ENCODE measurements around the gene CACNG3. TPM values are rescaled to one million over a fixed set of nuclear protein-coding genes. Genes with fewer than 3 reads are reported as not detected.

CACNG3 gene
- total RNA-seq, 2 experiments from 2014 or later: not detected

DNA sequence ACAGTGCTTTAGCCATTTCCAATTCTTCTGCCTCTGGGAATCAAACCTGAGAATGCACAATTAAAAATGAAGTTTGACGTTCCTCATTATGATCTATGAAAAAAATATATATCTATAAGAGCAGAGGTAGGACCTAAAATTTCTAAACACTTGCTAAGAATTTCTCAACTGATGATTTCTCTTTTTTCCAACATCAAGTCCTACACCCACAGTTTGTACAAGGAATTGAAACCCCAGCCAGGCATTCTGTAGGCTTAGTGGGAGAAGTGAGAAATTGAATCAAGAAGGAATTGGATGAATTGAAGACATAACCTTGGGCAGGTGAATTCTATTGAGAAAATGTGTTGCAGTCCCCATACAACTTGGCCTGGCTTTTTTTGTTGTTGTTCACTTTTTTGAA is 2.7 kb downstream of the CACNG3 start:
- Mint-ChIP-seq H3K4me3 (no peak overlapping the region), H3K27ac (no peak overlapping the region), H3K36me3 (no peaks in the 10 kb centered on the region), H3K4me1 (no peaks in the 10 kb centered on the region), H3K27me3 (peaks cover 64% of the 10 kb centered on the region), H3K9me3 (no peaks in the 10 kb centered on the region)
- DNase-seq: no peak

DNA sequence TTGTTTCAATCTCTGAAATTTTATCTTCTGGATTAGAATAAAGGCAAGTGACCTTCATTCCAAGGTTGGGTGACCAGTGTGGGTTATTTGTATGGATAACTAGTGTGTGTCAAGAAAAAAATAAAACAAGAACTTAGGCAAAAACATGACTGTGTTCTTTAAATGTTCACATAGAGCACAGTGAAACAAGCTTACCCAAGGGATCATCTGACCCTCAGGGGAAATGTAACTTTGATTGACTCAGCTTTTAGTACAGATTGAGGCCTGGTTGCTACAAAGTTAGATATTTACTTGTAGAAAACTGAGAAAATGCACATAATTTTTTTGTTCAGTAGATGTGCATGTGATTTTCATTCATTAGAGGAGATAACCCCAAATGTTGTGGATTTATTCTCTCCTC is 6.7 kb downstream of the CACNG3 start:
- Mint-ChIP-seq H3K36me3 (no peaks in the 10 kb centered on the region), H3K9me3 (no peaks in the 10 kb centered on the region), H3K27ac (no peak overlapping the region), H3K4me1 (no peaks in the 10 kb centered on the region), H3K4me3 (no peak overlapping the region), H3K27me3 (peaks cover 31% of the 10 kb centered on the region)
- DNase-seq: no peak

DNA sequence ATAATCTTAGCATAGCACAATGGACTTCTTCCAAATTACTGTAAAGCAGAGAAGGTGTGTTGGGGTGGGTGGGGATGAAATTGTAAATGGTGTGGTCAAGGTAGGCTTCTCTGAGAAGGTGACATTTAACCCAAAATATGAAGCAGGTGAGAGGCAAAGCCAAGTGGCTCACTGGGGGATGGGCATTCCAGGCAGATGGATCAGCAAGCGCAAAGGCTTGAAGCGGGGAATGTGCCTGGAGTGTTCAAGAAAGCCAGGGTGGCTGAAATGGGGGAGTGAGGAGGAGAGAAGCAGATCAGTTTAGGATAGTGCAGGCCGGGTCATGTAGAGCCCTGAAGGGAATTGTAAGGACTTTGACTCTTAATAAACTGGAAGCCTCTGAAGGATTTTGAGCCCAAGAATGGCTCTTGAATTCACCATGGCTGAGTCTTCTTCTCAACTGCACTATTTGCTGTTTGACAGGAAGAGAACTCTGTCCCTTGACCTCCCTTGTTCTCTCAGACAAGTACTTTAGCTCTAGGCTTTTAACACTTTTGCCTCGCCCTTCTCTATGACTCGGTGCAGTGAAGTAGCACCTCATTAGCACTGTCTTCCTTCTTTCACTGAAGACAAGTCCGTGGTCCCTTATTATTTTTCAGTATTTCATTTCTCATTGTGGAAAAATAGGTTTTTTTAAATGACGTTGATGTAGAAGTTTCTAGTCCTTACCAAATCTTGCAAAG is 14.7 kb downstream of the CACNG3 start:
- Mint-ChIP-seq H3K9me3 (no peaks in the 10 kb centered on the region), H3K4me3 (no peak overlapping the region), H3K4me1 (no peaks in the 10 kb centered on the region), H3K36me3 (no peaks in the 10 kb centered on the region), H3K27me3 (peaks cover 52% of the 10 kb centered on the region), H3K27ac (no peak overlapping the region)
- no peak for DNase-seq

DNA sequence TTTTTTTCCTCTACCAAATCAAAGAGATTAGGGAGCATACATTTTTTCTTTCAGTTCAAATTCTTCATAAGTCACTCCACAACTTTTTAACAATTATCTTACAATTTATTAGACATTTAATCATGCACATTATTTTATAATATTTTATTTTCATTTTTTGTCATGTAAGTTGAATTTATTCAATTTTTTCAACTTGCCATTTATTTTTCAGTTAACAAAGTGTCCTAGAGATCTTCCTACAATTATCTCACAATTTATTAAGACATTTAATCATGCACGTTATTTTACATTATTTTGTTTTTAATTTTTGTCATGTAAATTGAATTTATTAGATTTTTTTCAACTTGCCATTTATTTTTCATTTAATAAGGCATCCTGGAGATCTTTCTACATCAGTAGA is 16.2 kb downstream of the CACNG3 start:
- no peak overlapping the region for H3K4me3 Mint-ChIP-seq
- H3K27me3 Mint-ChIP-seq: peaks cover 63% of the 10 kb centered on the region
- no peak for DNase-seq
- H3K36me3 Mint-ChIP-seq: no peaks in the 10 kb centered on the region
- no peak overlapping the region for H3K27ac Mint-ChIP-seq
- H3K9me3 Mint-ChIP-seq: no peaks in the 10 kb centered on the region
- H3K4me1 Mint-ChIP-seq: no peaks in the 10 kb centered on the region

DNA sequence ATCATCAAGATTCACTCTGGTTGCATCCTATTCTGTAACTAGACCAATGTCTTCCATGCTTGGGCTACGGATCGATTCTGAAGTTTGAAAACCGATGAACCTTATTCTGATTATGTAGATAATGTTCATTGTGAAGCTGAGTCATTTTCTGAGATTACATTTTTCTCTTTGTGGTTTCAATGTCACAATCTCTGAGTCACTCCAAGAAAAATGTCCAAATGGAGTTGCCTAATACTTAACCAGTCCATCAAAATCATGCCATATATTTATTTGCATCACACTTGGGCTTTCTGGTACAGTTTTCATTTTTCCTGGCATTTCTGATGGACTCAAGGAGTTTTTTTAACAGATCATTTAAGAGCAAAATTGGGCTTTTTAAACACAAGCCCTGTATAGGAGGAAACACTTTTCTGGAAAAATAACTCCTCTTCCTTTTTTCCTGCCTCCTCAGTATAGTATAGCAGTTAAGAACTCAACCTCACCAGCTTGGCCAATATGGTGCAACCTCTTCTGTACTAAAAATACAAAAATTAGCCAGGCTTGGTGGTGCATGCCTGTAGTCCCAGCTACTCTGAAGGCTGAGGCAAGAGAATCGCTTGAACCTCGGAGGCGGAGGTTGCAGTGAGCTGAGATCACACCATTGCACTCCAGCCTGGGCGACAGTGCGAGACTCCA is 17.5 kb downstream of the CACNG3 start:
- H3K9me3 Mint-ChIP-seq: no peaks in the 10 kb centered on the region
- DNase-seq: no peak
- H3K27me3 Mint-ChIP-seq: peaks cover 57% of the 10 kb centered on the region
- no peak overlapping the region for H3K4me3 Mint-ChIP-seq
- no peaks in the 10 kb centered on the region for H3K4me1 Mint-ChIP-seq
- no peaks in the 10 kb centered on the region for H3K36me3 Mint-ChIP-seq
- no peak overlapping the region for H3K27ac Mint-ChIP-seq

DNA sequence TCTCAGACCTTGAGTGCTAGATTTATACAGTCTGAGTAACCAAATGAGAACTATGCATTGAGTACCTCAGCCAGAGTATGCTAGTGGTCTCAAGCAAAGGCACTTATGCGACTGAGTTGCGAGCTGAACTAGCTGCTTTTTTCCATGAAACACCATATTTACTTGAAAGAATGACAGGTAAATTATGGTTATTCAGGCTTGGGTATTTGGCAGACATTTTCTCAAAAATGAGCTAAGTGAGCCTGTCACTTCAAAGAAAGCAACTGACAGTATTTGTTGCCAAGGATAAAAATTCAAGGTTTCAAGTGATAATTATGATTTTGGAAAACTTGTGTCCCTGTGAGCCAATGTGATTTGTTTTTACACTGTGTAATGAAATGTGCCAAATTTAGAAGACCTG is 19.3 kb downstream of the CACNG3 start:
- H3K27me3 Mint-ChIP-seq: peaks cover 42% of the 10 kb centered on the region

DNA sequence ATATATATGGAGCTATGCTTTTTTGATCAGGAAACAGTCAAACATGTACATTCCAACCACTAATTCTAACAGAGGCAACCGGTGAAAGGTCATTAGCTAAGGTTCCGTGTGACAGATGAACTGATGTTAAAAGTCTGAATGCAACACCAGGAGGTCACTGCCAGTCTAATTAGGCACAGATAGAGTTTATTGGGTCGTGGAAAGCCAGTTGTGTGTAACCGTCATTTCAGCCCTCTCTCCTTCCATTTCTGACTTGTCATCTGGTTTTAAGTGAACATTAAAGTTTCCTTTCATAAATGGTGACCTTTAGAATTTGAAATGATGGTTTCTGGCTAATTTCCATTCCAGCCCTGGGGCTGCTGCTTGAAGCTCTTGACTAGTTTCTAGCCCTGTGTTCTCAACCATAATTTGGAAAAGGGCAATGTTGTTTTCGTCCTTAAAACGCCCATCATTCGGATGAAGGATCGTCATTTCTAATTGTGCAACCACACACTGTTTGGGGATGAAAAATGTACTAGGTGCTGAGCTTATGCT is 23.9 kb downstream of the CACNG3 start:
- no peaks in the 10 kb centered on the region for H3K36me3 Mint-ChIP-seq
- no peaks in the 10 kb centered on the region for H3K4me1 Mint-ChIP-seq
- H3K4me3 Mint-ChIP-seq: no peak overlapping the region
- H3K9me3 Mint-ChIP-seq: no peaks in the 10 kb centered on the region
- no peak overlapping the region for H3K27ac Mint-ChIP-seq
- peaks cover 32% of the 10 kb centered on the region for H3K27me3 Mint-ChIP-seq
- no peak for DNase-seq

More for the DNA sequence above, 19.3 kb downstream of the CACNG3 start:
- DNase-seq: no peak
- no peak overlapping the region for H3K4me3 Mint-ChIP-seq
- H3K36me3 Mint-ChIP-seq: no peaks in the 10 kb centered on the region
- no peak overlapping the region for H3K27ac Mint-ChIP-seq
- H3K9me3 Mint-ChIP-seq: no peaks in the 10 kb centered on the region
- H3K4me1 Mint-ChIP-seq: no peaks in the 10 kb centered on the region

DNA sequence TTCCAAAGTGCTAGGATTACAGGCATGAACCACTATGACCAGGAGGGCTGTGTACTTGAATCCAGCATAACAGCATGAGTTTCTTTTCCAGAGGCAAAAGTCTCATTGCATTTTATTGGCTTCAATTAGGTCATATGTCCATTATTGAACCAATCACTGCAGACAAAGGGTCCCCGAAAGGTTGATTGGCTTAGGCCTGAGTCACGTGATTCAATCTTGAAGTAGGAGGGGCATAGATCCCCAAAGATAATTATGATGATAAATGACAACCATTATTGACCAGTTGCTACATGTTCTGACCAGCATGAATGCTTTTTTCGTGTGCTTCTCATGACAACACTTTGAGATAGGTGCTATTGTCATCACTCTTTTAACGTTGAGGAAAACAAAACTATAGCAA is 25.3 kb downstream of the CACNG3 start:
- Mint-ChIP-seq H3K4me3 (no peak overlapping the region), H3K4me1 (no peaks in the 10 kb centered on the region), H3K27me3 (peaks cover 29% of the 10 kb centered on the region), H3K27ac (no peak overlapping the region), H3K36me3 (no peaks in the 10 kb centered on the region), H3K9me3 (no peaks in the 10 kb centered on the region)
- no peak for DNase-seq

DNA sequence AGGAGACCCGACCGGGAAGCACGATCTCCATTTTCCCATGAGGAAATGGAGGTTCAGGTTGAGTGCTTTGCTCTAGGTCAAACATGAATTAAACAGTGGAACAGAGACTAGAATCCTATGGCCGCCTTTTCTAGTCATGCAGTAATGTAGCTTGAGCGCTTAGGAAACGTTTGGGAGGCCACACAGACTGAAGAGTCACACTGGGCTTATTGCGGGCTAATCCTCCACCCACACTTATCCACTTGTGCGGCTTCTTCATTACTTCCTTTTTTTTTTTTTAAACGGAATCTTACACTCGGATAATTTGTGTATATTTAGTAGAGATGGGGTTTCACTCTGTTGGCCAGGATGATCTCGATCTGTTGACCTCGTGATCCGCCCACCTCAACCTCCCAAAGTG is 26.0 kb downstream of the CACNG3 start:
- H3K4me1 Mint-ChIP-seq: no peaks in the 10 kb centered on the region
- no peaks in the 10 kb centered on the region for H3K9me3 Mint-ChIP-seq
- H3K4me3 Mint-ChIP-seq: no peak overlapping the region
- DNase-seq: no peak
- no peak overlapping the region for H3K27ac Mint-ChIP-seq
- H3K27me3 Mint-ChIP-seq: peaks cover 22% of the 10 kb centered on the region
- no peaks in the 10 kb centered on the region for H3K36me3 Mint-ChIP-seq

DNA sequence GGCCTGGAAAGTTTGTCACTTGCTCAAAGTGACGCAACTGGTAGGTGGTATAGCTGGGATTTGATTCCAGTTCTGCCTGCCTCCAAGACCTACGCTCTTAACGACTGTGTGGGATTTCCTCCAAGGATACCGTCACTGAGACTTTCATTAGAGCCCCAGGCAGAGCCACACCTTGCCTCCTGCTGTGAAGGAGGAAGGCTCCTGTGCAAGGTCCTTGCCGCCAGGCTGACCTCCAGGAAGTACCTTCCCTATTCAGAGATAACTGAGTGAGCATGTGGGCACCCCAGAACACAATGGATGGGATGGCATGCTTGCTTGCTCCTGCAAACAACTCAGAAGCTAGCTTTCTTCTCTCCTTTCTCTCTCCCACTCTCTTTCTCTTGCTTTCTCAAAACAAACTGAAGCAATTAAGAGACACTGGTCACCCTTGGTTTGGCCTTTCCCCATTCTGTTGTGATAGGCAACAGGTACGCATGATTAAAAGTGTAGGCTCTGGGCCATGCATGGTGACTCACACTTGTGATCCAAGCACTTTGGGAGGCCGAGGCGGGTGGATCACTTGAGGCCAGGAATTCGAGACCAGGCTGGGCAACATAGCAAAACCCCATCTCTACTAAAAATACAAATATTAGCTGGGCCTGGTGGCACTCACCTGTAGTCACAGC is 30.7 kb downstream of the CACNG3 start:
- Mint-ChIP-seq H3K27me3 (peaks cover 21% of the 10 kb centered on the region), H3K36me3 (no peaks in the 10 kb centered on the region), H3K4me3 (no peak overlapping the region), H3K27ac (no peak overlapping the region), H3K9me3 (no peaks in the 10 kb centered on the region), H3K4me1 (no peaks in the 10 kb centered on the region)
- DNase-seq: no peak

DNA sequence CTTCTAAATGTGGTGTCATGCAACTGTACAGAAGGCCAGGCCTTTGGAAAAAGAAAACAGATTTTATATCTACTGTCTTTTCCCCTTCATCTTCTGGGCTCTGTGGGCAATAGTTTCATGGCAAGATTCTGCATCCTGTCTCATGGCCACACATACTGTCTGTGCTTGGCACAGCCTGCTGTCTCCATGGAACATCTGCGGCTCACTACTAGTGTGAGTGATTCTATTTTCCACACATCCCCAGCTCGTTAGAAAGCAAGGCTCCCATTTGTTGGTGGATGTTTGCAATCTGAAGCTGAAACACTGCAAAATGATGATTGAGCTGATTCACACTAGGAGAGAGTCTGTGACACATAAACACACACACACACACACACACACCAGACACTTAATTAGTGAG is 32.4 kb downstream of the CACNG3 start:
- no peaks in the 10 kb centered on the region for H3K4me1 Mint-ChIP-seq
- no peaks in the 10 kb centered on the region for H3K36me3 Mint-ChIP-seq

DNA sequence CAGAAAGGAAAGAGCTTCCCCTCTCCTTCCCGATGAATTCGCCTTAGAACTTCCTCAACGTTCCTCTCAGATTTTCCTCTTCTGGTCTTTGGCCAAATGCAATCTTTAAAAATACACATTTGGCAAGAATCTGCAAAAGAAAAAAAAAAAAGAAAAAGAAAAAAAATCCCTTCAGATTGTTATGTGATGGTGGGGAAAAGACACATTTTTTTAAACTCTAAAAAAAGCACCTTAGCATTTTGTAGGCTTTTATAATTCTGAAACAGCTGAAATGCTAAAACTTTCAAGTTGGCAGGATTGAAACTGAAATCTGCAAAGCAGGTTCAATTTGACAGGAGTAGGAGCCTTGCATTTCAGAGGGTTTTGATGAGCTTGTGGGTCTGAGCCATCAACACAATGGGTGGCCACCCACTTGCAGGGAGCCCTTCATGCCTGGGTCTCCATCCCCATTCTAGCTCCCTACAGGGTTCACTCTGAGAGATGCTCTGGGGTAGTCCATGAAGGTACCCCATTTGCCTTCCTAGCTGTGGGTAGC is 33.1 kb downstream of the CACNG3 start:
- H3K27ac Mint-ChIP-seq: no peak overlapping the region
- DNase-seq: no peak
- no peaks in the 10 kb centered on the region for H3K9me3 Mint-ChIP-seq
- no peaks in the 10 kb centered on the region for H3K4me1 Mint-ChIP-seq
- peaks cover 28% of the 10 kb centered on the region for H3K27me3 Mint-ChIP-seq
- no peaks in the 10 kb centered on the region for H3K36me3 Mint-ChIP-seq
- no peak overlapping the region for H3K4me3 Mint-ChIP-seq

More for the DNA sequence above, 32.4 kb downstream of the CACNG3 start:
- no peak for DNase-seq
- H3K27me3 Mint-ChIP-seq: peaks cover 26% of the 10 kb centered on the region
- H3K27ac Mint-ChIP-seq: no peak overlapping the region
- no peak overlapping the region for H3K4me3 Mint-ChIP-seq
- H3K9me3 Mint-ChIP-seq: no peaks in the 10 kb centered on the region

DNA sequence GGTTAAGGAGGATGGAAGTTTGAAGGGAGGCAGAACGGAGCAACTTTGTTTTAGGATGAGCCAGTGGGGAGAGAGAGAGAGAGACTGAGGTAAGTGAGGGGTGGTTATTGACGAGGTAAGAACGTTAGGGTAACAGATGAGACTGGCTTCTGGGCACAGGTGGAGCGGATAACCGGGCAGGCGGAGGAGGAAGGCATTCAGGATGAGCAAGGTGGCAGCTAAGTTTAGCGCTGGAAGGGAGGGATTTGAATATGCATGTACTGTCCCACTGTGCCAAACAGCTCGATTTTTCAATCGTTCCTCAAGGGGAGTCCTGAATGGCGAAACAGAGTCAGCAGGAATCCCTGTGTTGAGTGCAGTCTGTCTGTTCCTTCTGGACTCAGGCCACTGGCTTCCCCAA is 35.8 kb downstream of the CACNG3 start:
- Mint-ChIP-seq H3K27me3 (peaks cover 25% of the 10 kb centered on the region), H3K4me1 (no peaks in the 10 kb centered on the region), H3K36me3 (no peaks in the 10 kb centered on the region), H3K9me3 (no peaks in the 10 kb centered on the region), H3K27ac (no peak overlapping the region), H3K4me3 (no peak overlapping the region)
- no peak for DNase-seq

DNA sequence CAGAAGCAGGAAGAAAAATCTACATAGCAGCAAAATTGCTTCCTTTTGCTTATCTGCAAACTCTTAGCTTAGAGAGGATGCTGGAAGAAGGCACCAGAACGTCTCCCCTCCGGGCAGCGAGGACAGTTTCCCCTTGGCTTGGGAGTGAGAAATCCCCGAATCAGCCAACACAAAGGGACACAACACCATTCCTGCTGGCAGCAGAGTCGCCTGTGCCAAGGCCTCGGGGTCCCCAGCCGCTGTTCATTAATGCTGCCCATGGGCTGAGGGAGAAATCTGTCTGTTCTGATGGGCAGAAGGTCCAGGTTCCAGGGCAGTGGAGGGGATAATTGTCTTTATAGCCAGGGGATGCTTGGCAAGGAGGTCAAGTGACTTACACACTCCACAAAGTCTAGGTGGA is 38.0 kb downstream of the CACNG3 start:
- H3K9me3 Mint-ChIP-seq: no peaks in the 10 kb centered on the region
- no peak overlapping the region for H3K4me3 Mint-ChIP-seq
- H3K36me3 Mint-ChIP-seq: no peaks in the 10 kb centered on the region
- DNase-seq: no peak
- H3K27ac Mint-ChIP-seq: no peak overlapping the region
- H3K4me1 Mint-ChIP-seq: no peaks in the 10 kb centered on the region
- peaks cover 29% of the 10 kb centered on the region for H3K27me3 Mint-ChIP-seq

DNA sequence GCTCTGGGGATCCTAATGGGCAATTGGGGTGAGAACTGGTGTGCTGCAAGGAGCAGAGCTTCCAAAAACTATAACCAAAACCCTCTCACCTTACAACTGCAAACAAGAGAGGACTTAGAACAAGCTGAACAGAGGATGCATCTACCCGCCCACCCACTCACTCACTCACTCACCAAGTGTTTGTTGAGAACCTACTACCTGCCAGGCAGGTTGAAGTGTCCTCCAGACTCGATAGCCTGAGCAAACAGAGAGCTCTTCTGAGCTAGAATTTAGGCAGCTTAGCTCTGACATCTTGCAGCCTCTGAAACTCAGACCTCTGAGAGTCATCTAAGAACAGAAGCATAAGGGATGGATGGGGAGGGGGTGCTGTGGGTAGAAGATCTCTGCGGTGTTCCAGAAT is 41.2 kb downstream of the CACNG3 start:
- Mint-ChIP-seq H3K27me3 (peaks cover 24% of the 10 kb centered on the region), H3K4me1 (no peaks in the 10 kb centered on the region)

More for the DNA sequence above, 41.2 kb downstream of the CACNG3 start:
- no peak for DNase-seq
- H3K9me3 Mint-ChIP-seq: no peaks in the 10 kb centered on the region
- no peak overlapping the region for H3K27ac Mint-ChIP-seq
- H3K36me3 Mint-ChIP-seq: no peaks in the 10 kb centered on the region
- no peak overlapping the region for H3K4me3 Mint-ChIP-seq
